ENCODE measurements around the gene SFXN2. TPM values are rescaled to one million over a fixed set of nuclear protein-coding genes. Genes with fewer than 3 reads are reported as not detected.

Gene SFXN2
- polyA plus RNA-seq, 2 of the 4 experiments (the other 2 are of a cell fraction) = 5.6 to 7.4 TPM

DNA sequence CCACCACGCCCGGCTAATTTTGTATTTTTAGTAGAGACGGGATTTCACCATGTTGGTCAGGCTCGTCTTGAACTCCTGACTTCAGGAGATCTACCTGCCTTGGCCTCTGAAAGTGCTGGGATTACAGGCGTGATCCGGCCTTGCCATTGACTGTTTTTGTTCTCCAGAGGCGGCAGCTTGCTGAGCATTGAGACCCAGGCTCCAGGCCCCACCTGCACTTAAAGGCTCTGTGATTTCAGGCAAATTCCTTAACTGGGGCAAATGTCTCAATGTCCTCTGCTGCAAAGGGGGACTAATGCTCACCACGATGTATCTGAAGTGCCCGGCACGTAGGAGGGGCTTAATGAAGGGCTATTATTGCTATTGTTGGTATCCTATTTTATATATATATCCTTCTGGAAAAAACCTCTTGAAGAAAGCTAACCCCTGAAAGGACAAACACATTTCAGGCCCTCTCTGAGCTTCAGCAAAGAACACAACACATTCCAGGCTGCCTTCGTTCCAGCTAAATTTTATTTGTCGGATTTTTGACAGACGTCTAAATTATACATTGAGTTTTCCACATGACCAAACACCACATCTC is 41.1 kb upstream of the SFXN2 start:
- POLR2A ChIA-PET = interaction anchor here (0.7 kb wide), 1 partner anchor 14 kb away, joined by 3 read pairs; no protein-coding TSS in a partner anchor
- no peak for FAIRE-seq
- WGBS (ENCODE audit: missing lambda C conversion rate) = 94% methylated on average over 13 of the region's 13 CpGs
- no peak for DNase-seq (ENCODE audit: low read depth in 1 of 2, low spot score in 1 of 2)
- Histone ChIP-seq H3K27ac (no peak overlapping the region), H3K4me1 (peaks cover 19% of the 10 kb centered on the region), H3K4me2 (no peak overlapping the region), H3K9me3 (no peaks in the 10 kb centered on the region), H3K4me3 (no peak overlapping the region)
- TF ChIP-seq, protein P1, sequence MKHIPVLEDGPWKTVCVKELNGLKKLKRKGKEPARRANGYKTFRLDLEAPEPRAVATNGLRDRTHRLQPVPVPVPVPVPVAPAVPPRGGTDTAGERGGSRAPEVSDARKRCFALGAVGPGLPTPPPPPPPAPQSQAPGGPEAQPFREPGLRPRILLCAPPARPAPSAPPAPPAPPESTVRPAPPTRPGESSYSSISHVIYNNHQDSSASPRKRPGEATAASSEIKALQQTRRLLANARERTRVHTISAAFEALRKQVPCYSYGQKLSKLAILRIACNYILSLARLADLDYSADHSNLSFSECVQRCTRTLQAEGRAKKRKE (CRISPR knock-in tag; IDR thresholded peaks at IDR 0.05; ENCODE audit: low read depth) = no peak
- TF ChIP-seq RCOR1 (IDR thresholded peaks at IDR 0.05; ENCODE audit: low read depth, low read length) (no peak), HDAC2 (IDR thresholded peaks at IDR 0.05) (no peak), RNF2 (IDR thresholded peaks at IDR 0.05; ENCODE audit: borderline replicate concordance, low read depth) (no peak), HEYL (CRISPR knock-in tag; IDR thresholded peaks at IDR 0.05) (no peak), CBX2 (IDR thresholded peaks at IDR 0.05; ENCODE audit: borderline replicate concordance, low read depth) (no peak), NPAS2 (CRISPR knock-in tag; IDR thresholded peaks at IDR 0.05; ENCODE audit: borderline replicate concordance) (no peak), ZNF302 (CRISPR knock-in tag; IDR thresholded peaks at IDR 0.05) (no peak), FOXS1 (CRISPR knock-in tag; IDR thresholded peaks at IDR 0.05) (no peak)
- CTCF ChIA-PET = interaction anchor here (1.0 to 1.7 kb wide), 2 partner anchors 11 to 38 kb away, joined by 3 to 4 read pairs; no protein-coding TSS in a partner anchor
- no peak for ATAC-seq

DNA sequence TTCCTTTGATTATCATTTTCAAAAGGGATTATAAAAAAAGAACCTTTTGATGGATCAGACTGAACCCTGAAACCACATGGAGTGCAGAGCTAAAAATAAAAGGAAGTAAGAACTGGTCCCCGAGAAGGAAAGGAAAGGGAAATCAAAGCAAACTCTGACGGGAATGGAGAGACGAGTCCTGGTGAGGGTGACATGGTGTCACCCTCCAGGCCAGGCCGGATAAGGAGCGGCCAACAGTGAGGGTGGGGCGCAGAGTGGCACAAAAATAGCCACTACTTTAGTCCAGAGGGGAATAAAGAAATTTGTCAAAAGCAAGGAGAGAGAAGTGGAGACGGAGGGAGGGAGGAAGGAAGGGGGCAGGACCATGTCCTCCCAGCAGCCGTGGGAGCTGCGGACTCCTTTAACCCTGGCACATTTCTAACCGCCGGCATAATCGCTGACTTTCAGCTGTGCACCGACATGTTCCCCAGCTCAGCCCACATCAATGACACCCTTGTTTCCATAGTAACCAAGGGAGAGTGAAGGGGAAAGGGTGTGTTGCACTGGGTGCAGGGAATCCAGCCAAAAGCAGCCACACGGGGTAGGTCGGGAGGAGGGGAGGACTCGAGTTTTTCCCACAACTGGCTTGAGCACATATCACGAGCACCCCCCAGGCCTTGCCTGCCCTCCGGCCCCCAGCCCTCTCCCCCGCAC is 40.5 kb upstream of the SFXN2 start:
- ChIA-PET CTCF (interaction anchor here (1.0 to 2.3 kb wide), 4 partner anchors 11 to 170 kb away, joined by 3 to 5 read pairs (median 4); partner anchors contain the start of gene SUFU), POLR2A (no interaction called here)
- FAIRE-seq = no peak
- 78% methylated on average over 19 of the region's 19 CpGs for WGBS (ENCODE audit: missing lambda C conversion rate)
- no peaks in the 10 kb centered on the region for H3K9me3 ChIP-seq
- H3K4me2 ChIP-seq = no peak overlapping the region
- TF ChIP-seq, protein P2, sequence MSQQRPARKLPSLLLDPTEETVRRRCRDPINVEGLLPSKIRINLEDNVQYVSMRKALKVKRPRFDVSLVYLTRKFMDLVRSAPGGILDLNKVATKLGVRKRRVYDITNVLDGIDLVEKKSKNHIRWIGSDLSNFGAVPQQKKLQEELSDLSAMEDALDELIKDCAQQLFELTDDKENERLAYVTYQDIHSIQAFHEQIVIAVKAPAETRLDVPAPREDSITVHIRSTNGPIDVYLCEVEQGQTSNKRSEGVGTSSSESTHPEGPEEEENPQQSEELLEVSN (IDR thresholded peaks at IDR 0.05; ENCODE audit: borderline replicate concordance, low read depth) = no peak
- TF ChIP-seq CBX8 (IDR thresholded peaks at IDR 0.05) (no peak), RNF2 (IDR thresholded peaks at IDR 0.05; ENCODE audit: borderline replicate concordance, low read depth) (no peak), RFX5 (IDR thresholded peaks at IDR 0.05) (no peak), SMC3 (IDR thresholded peaks at IDR 0.05) (no peak), RARB (CRISPR knock-in tag; IDR thresholded peaks at IDR 0.05) (no peak), FOXS1 (CRISPR knock-in tag; IDR thresholded peaks at IDR 0.05) (no peak), POLR2AphosphoS2 (conservative IDR thresholded peaks at IDR 0.05; ENCODE audit: low read length) (no peak), TFCP2L1 (CRISPR knock-in tag; IDR thresholded peaks at IDR 0.05) (no peak), JUNB (IDR thresholded peaks at IDR 0.05) (no peak), JUN (IDR thresholded peaks at IDR 0.05) (no peak), ZSCAN20 (CRISPR knock-in tag; IDR thresholded peaks at IDR 0.05) (no peak), ZFP36 (IDR thresholded peaks at IDR 0.05; ENCODE audit: borderline replicate concordance, partially characterized antibody) (no peak), TP53 (CRISPR knock-in tag; IDR thresholded peaks at IDR 0.05) (no peak), EHMT2 (IDR thresholded peaks at IDR 0.05; ENCODE audit: low read depth) (no peak), FOSL2 (IDR thresholded peaks at IDR 0.05) (no peak), FOSL2 (CRISPR knock-in tag; IDR thresholded peaks at IDR 0.05) (no peak)
- TF ChIP-seq, protein P3, sequence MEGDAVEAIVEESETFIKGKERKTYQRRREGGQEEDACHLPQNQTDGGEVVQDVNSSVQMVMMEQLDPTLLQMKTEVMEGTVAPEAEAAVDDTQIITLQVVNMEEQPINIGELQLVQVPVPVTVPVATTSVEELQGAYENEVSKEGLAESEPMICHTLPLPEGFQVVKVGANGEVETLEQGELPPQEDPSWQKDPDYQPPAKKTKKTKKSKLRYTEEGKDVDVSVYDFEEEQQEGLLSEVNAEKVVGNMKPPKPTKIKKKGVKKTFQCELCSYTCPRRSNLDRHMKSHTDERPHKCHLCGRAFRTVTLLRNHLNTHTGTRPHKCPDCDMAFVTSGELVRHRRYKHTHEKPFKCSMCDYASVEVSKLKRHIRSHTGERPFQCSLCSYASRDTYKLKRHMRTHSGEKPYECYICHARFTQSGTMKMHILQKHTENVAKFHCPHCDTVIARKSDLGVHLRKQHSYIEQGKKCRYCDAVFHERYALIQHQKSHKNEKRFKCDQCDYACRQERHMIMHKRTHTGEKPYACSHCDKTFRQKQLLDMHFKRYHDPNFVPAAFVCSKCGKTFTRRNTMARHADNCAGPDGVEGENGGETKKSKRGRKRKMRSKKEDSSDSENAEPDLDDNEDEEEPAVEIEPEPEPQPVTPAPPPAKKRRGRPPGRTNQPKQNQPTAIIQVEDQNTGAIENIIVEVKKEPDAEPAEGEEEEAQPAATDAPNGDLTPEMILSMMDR (IDR thresholded peaks at IDR 0.05) = no peak
- TF ChIP-seq, protein P1 (CRISPR knock-in tag; IDR thresholded peaks at IDR 0.05; ENCODE audit: low read depth) = no peak
- no peak overlapping the region for H3K27ac ChIP-seq
- no peak for DNase-seq (ENCODE audit: low read depth in 1 of 2, low spot score in 1 of 2)
- no peak for ATAC-seq
- no peak overlapping the region for H3K4me3 ChIP-seq
- H3K4me1 ChIP-seq = peaks cover 15% of the 10 kb centered on the region
